Gastrocnemius medialis (tissue), 4 donors: ENCODE measurements around the gene DCAF10.
"Not testable (repeated sequence)": the region's sequence is repeated elsewhere in the genome, so short reads cannot be mapped to it uniquely, and the experiment has no call there.

Source experiments
- CTCF ChIP-seq, 5 experiments: fragments of 450-650 bp in 3 of 5; fragments of 200-600 bp in 2 of 5; sonication (generic) in 2 of 5; IDR thresholded peaks in 4 of 5; conservative IDR thresholded peaks in 1 of 5; 1 replicate in 4 of 5; 2 replicates in 1 of 5; pipeline ENCODE4 v1.5.1; 2016 to 2019; ENCODE audit warnings: antibody characterized with exemption in 5 of 5, mild to moderate bottlenecking in 3 of 5, moderate library complexity in 3 of 5
- POLR2A ChIP-seq, 2 donors: fragments of 450-650 bp; IDR thresholded peaks; one replicate each; pipeline ENCODE4 v1.6.1; 2017; ENCODE audit warnings: antibody characterized with exemption in 2 of 2, mild to moderate bottlenecking in 2 of 2, moderate library complexity in 2 of 2

GRCh38 chr9:37825174-37825573 lies 24.6 kb downstream of the DCAF10 start:
- not testable (repeated sequence) for TF ChIP-seq CTCF (IDR thresholded peaks at IDR 0.05 in 4 of 5, conservative IDR thresholded peaks at IDR 0.05 in 1 of 5); POLR2A (IDR thresholded peaks at IDR 0.05)
